Thymus (tissue), 11 donors: ENCODE data around the gene KDM4E. TPM values are rescaled to one million over a fixed set of nuclear protein-coding genes. Genes with fewer than 3 reads are reported as not detected.
"Not testable (repeated sequence)": the region's sequence is repeated elsewhere in the genome, so short reads cannot be mapped to it uniquely, and the experiment has no call there.

Experiments used
- DNase-seq, 9 donors: peaks; one replicate each; pipeline ENCODE4 v3.0.0-alpha.2; 2013; ENCODE audit warnings: low spot score in 9 of 9, low read depth in 6 of 9, missing footprints in 1 of 9
- H3K27ac ChIP-seq, 2 donors: one replicate each; pipeline ENCODE4 v1.5.1; 2013; ENCODE audit warnings: control low read depth in 1 of 2, low read depth in 1 of 2, low read length in 1 of 2, mild to moderate bottlenecking in 1 of 2, moderate library complexity in 1 of 2
- H3K27me3 ChIP-seq, 2 donors: one replicate each; pipeline ENCODE4 v1.5.1; 2013; ENCODE audit warnings: low read length in 1 of 2; ENCODE audit not compliant: control insufficient read depth in 2 of 2, insufficient read depth in 1 of 2
- H3K36me3 ChIP-seq, 2 donors: one replicate each; pipeline ENCODE4 v1.5.1; 2013; ENCODE audit warnings: low read length in 1 of 2, mild to moderate bottlenecking in 1 of 2, moderate library complexity in 1 of 2; ENCODE audit not compliant: control insufficient read depth in 2 of 2, insufficient read depth in 2 of 2
- H3K4me1 ChIP-seq, 2 donors: one replicate each; pipeline ENCODE4 v1.5.1; 2013; ENCODE audit warnings: low read length in 2 of 2; ENCODE audit not compliant: control insufficient read depth in 2 of 2, insufficient read depth in 2 of 2
- H3K4me3 ChIP-seq, 2 donors: one replicate each; pipeline ENCODE4 v1.5.1; 2013; ENCODE audit warnings: low read length in 2 of 2, control low read depth in 1 of 2, mild to moderate bottlenecking in 1 of 2
- H3K9me3 ChIP-seq, 2 donors: one replicate each; pipeline ENCODE4 v1.5.1; 2013; ENCODE audit warnings: low read length in 1 of 2, mild to moderate bottlenecking in 1 of 2; ENCODE audit not compliant: control insufficient read depth in 2 of 2, insufficient read depth in 1 of 2
- WGBS: extraction: QIAGEN DNeasy Blood & Tissue Kit; methylation state at CpG from one replicate; pipeline ENCODE4 v1.1.7; 2013; 5-methylcytosine and 5-hydroxymethylcytosine counted together
- polyA plus RNA-seq: library from polyadenylated mRNA; stranded (reverse); fragments of 200-250 nt; gene quantifications from one replicate; pipeline ENCODE4 v1.2.3, GENCODE V29; 2013
- total RNA-seq: library from RNA; stranded (reverse); fragments of 120-200 nt; gene quantifications from one replicate; pipeline ENCODE4 v1.2.4, GENCODE V29; 2013
- donor health status: healthy.

Gene KDM4E
- total and polyA plus RNA-seq, 2 donors: not detected

GRCh38 chr11:95011376-95011775 is 13.7 kb upstream of the KDM4E start:
- no peaks in the 10 kb centered on the region for H3K36me3 ChIP-seq
- H3K4me1 ChIP-seq: no peaks in the 10 kb centered on the region
- no peak for DNase-seq

GRCh38 chr11:95014184-95014821 is 10.8 kb upstream of the KDM4E start:
- Histone ChIP-seq H3K4me3 (no peak overlapping the region), H3K27ac (no peak overlapping the region), H3K36me3 (no peaks in the 10 kb centered on the region), H3K27me3 (peaks cover 0 to 4% of the 10 kb centered on the region in 2 donors), H3K4me1 (no peaks in the 10 kb centered on the region), H3K9me3 (no peaks in the 10 kb centered on the region)
- DNase-seq: no peak
- 97% methylated on average over 12 of the region's 12 CpGs for WGBS

More at GRCh38 chr11:95011376-95011775, 13.7 kb upstream of the KDM4E start:
- H3K27ac ChIP-seq: no peak overlapping the region
- no peak overlapping the region for H3K4me3 ChIP-seq
- H3K27me3 ChIP-seq: peaks cover 0 to 4% of the 10 kb centered on the region in 2 donors
- H3K9me3 ChIP-seq: no peaks in the 10 kb centered on the region

- peaks cover 0 to 4% of the 10 kb centered on the region in 2 donors for H3K27me3 ChIP-seq
- H3K4me3 ChIP-seq: no peak overlapping the region
- H3K36me3 ChIP-seq: no peaks in the 10 kb centered on the region
- no peaks in the 10 kb centered on the region for H3K9me3 ChIP-seq
- H3K4me1 ChIP-seq: no peaks in the 10 kb centered on the region
- 98% methylated on average over 2 of the region's 2 CpGs for WGBS
- no peak for DNase-seq
- H3K27ac ChIP-seq: no peak overlapping the region
These were observed 8.9 kb upstream of the KDM4E start for GRCh38 chr11:95016139-95016538.

GRCh38 chr11:95021468-95021867 is 3.6 kb upstream of the KDM4E start:
- not testable (repeated sequence) for H3K27me3 ChIP-seq, H3K27ac ChIP-seq, H3K36me3 ChIP-seq, H3K9me3 ChIP-seq, H3K4me3 ChIP-seq, DNase-seq, H3K4me1 ChIP-seq
- 97% methylated on average over 5 of the region's 5 CpGs for WGBS

GRCh38 chr11:95025594-95025993 is 536 bp downstream of the KDM4E start:
- H3K4me3 ChIP-seq, H3K36me3 ChIP-seq, H3K4me1 ChIP-seq, DNase-seq, H3K27ac ChIP-seq, H3K27me3 ChIP-seq, H3K9me3 ChIP-seq: not testable (repeated sequence)
- WGBS: 96% methylated on average over 7 of the region's 9 CpGs

- Histone ChIP-seq H3K27ac (no peak overlapping the region), H3K9me3 (no peaks in the 10 kb centered on the region), H3K4me1 (no peaks in the 10 kb centered on the region), H3K27me3 (no peaks in the 10 kb centered on the region), H3K4me3 (no peak overlapping the region), H3K36me3 (no peaks in the 10 kb centered on the region)
- WGBS: 93% methylated on average over 3 of the region's 3 CpGs
- no peak for DNase-seq
These were observed 3.3 kb downstream of the KDM4E start for GRCh38 chr11:95028357-95028756.

- 96% methylated on average over 1 of the region's 1 CpG for WGBS
- no peak overlapping the region for H3K4me3 ChIP-seq
- H3K27ac ChIP-seq: no peak overlapping the region
- H3K4me1 ChIP-seq: no peaks in the 10 kb centered on the region
- H3K27me3 ChIP-seq: peaks cover 7 to 17% of the 10 kb centered on the region in 2 donors
- H3K36me3 ChIP-seq: no peaks in the 10 kb centered on the region
- H3K9me3 ChIP-seq: no peaks in the 10 kb centered on the region
- no peak for DNase-seq
These were observed 8.0 kb downstream of the KDM4E start for GRCh38 chr11:95033051-95033450.

- no peaks in the 10 kb centered on the region for H3K4me1 ChIP-seq
- no peaks in the 10 kb centered on the region for H3K36me3 ChIP-seq
- peak in 1 of 9 donors; percentile 5 for DNase-seq
- H3K27ac ChIP-seq: no peak overlapping the region
- 95% methylated on average over 2 of the region's 2 CpGs for WGBS
- peaks cover 8 to 21% of the 10 kb centered on the region in 2 donors for H3K27me3 ChIP-seq
- H3K4me3 ChIP-seq: no peak overlapping the region
- no peaks in the 10 kb centered on the region for H3K9me3 ChIP-seq
These were observed 10.3 kb downstream of the KDM4E start for GRCh38 chr11:95035316-95035715.

GRCh38 chr11:95037356-95038035 is 12.4 kb downstream of the KDM4E start:
- not testable (repeated sequence) for H3K27ac ChIP-seq, DNase-seq, H3K4me1 ChIP-seq, H3K4me3 ChIP-seq, H3K36me3 ChIP-seq, H3K9me3 ChIP-seq
- H3K27me3 ChIP-seq: peaks cover 8 to 21% of the 10 kb centered on the region in 2 donors
- WGBS: 24% methylated on average over 71 of the region's 71 CpGs
